SH-SY5Y (cell line): ENCODE results near the gene PREX1.

Experiments used
- GATA2 ChIP-seq: IDR thresholded peaks from 2 replicates; pipeline ENCODE4 v1.6.1; 2011; ENCODE audit warnings: mild to moderate bottlenecking, low read depth, low read length
- GATA3 ChIP-seq: IDR thresholded peaks from 2 replicates; pipeline ENCODE4 v1.6.1; 2011; ENCODE audit warnings: low read depth, mild to moderate bottlenecking, low read length, moderate library complexity

DNA sequence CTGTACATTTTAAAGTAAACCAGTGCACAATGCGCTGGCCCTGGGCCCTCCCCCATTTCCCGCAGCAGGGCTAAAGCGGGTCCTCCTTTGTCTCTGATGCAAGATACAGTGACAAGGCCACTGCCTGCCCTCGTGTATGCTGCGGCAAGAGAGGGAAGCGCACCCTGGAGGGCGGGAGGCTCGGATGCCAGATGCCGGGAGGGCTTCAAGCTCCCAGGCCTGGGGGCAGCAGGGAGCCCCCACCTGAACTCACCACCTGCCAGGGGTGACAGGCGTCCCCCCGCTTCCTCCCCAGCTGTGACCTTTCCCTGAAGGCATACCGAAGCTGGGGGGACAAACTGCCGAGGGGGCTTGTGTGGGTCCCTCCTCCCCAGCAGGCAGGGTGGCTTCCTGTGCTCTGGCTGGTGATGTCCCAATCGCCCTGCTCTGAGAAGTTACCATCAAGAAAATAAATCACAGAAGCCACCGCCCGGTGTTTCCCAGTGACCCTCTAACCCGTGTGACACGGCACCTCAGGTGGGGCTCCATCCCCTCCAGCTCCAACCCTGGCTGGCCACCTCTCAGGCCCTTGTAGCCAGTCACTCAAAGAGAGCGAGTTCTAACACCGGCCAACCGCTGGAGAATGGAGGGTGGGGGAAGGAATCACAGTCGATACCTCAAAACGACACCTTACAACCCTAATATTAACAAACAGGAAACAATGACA is 203.3 kb downstream of the PREX1 start:
- TF ChIP-seq GATA2 (no peak), GATA3 (no peak)
